Osteoblast (primary cell): ENCODE measurements around the gene PPP4R1. TPM values are rescaled to one million over a fixed set of nuclear protein-coding genes. Genes with fewer than 3 reads are reported as not detected.

Source experiments
- DNase-seq: peaks from one replicate; pipeline ENCODE4 v3.0.0; 2011; ENCODE audit warnings: low spot score, mixed read lengths; ENCODE audit not compliant: insufficient read length; ENCODE audit errors: missing footprints
- H2AFZ ChIP-seq: 2 replicates; pipeline ENCODE4 v1.6.0; 2011; ENCODE audit warnings: mild to moderate bottlenecking, low read length
- H3K27ac ChIP-seq: 2 replicates; pipeline ENCODE4 v1.5.1; 2011; ENCODE audit warnings: mild to moderate bottlenecking, low read depth, low read length, moderate library complexity
- H3K27me3 ChIP-seq: 2 replicates; pipeline ENCODE4 v1.6.0; 2012; ENCODE audit warnings: mild to moderate bottlenecking, control low read depth, inconsistent platforms, low read length, moderate library complexity; ENCODE audit not compliant: insufficient read depth
- H3K36me3 ChIP-seq: 2 replicates; pipeline ENCODE4 v1.5.1; 2011; ENCODE audit warnings: mild to moderate bottlenecking, low read length, control low read depth, moderate library complexity; ENCODE audit not compliant: insufficient read depth
- H3K4me1 ChIP-seq: 2 replicates; pipeline ENCODE4 v1.5.1; 2011; ENCODE audit warnings: mild to moderate bottlenecking, low read length, control low read depth, moderate library complexity; ENCODE audit not compliant: insufficient read depth
- H3K4me2 ChIP-seq: 2 replicates; pipeline ENCODE4 v1.6.0; 2011; ENCODE audit warnings: mild to moderate bottlenecking, low read length; ENCODE audit not compliant: insufficient read depth
- H3K4me3 ChIP-seq: fragments of 200-600 bp; sonication (generic); 3 replicates; pipeline ENCODE4 v1.5.1; 2012; ENCODE audit warnings: mild to moderate bottlenecking, low read length, inconsistent platforms; ENCODE audit not compliant: insufficient read depth
- H3K79me2 ChIP-seq: 2 replicates; pipeline ENCODE4 v1.6.0; 2012; ENCODE audit warnings: mild to moderate bottlenecking, low read length, control low read depth, inconsistent platforms; ENCODE audit not compliant: insufficient read depth
- H3K9me3 ChIP-seq: 2 replicates; pipeline ENCODE4 v1.5.1; 2011; ENCODE audit warnings: low read depth, low read length, control low read depth
- H4K20me1 ChIP-seq: 2 replicates; pipeline ENCODE4 v1.6.0; 2012; ENCODE audit warnings: mild to moderate bottlenecking, low read length, control low read depth; ENCODE audit not compliant: insufficient read depth
- total RNA-seq: library from RNA; depleted of rRNA; stranded (reverse); fragments of >200 nt; gene quantifications from 2 replicates; pipeline ENCODE4 v1.2.3, GENCODE V29; 2012
- TF ChIP-seq, protein P1 (sequence below): IDR thresholded peaks from 2 replicates; pipeline ENCODE4 v1.5.1; 2011; ENCODE audit warnings: mild to moderate bottlenecking, low read depth, low read length, moderate library complexity; ENCODE audit errors: extremely low read depth

Gene PPP4R1
- total RNA-seq, 1 donor: 143 TPM

- Histone ChIP-seq H4K20me1 (peaks cover 9% of the 10 kb centered on the region), H3K9me3 (no peaks in the 10 kb centered on the region), H3K4me3 (no peak overlapping the region), H3K27ac (no peak overlapping the region), H3K36me3 (peaks cover 83% of the 10 kb centered on the region), H2AFZ (no peak overlapping the region), H3K4me2 (no peak overlapping the region), H3K79me2 (peaks cover 15% of the 10 kb centered on the region), H3K4me1 (no peaks in the 10 kb centered on the region), H3K27me3 (no peaks in the 10 kb centered on the region)
- TF ChIP-seq, protein P1, sequence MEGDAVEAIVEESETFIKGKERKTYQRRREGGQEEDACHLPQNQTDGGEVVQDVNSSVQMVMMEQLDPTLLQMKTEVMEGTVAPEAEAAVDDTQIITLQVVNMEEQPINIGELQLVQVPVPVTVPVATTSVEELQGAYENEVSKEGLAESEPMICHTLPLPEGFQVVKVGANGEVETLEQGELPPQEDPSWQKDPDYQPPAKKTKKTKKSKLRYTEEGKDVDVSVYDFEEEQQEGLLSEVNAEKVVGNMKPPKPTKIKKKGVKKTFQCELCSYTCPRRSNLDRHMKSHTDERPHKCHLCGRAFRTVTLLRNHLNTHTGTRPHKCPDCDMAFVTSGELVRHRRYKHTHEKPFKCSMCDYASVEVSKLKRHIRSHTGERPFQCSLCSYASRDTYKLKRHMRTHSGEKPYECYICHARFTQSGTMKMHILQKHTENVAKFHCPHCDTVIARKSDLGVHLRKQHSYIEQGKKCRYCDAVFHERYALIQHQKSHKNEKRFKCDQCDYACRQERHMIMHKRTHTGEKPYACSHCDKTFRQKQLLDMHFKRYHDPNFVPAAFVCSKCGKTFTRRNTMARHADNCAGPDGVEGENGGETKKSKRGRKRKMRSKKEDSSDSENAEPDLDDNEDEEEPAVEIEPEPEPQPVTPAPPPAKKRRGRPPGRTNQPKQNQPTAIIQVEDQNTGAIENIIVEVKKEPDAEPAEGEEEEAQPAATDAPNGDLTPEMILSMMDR: no peak
- no peak for DNase-seq
These were observed 61.7 kb downstream of the PPP4R1 start for GRCh38 chr18:9552616-9553015.

DNA sequence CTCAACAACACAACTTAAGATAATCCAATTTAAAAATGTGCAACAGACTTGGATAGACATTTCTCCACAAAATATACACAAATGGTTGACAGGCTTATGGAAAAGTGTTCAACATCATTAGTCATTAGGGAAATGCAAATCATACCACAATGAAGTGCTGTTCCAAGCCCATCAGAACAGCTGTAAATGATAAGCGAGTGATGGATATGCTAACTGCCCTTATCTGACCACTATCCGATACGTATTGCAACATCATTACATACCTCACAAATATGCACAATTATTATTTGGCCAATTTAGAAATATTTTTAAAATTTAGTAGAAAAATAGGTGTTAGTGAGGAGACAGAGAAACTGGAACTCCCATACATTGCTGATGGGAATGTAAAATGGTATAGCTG, 62.2 kb downstream of the PPP4R1 start:
- Histone ChIP-seq H3K9me3 (no peaks in the 10 kb centered on the region), H3K27me3 (no peaks in the 10 kb centered on the region), H3K27ac (no peak overlapping the region), H3K4me1 (no peaks in the 10 kb centered on the region), H3K36me3 (peaks cover 85% of the 10 kb centered on the region), H4K20me1 (peaks cover 9% of the 10 kb centered on the region), H3K4me3 (no peak overlapping the region), H3K4me2 (no peak overlapping the region), H2AFZ (no peak overlapping the region), H3K79me2 (peaks cover 15% of the 10 kb centered on the region)
- TF ChIP-seq, protein P1: no peak
- no peak for DNase-seq

- Histone ChIP-seq H2AFZ (no peak overlapping the region), H3K79me2 (peaks cover 15% of the 10 kb centered on the region), H3K27me3 (no peaks in the 10 kb centered on the region), H3K4me1 (no peaks in the 10 kb centered on the region), H4K20me1 (peaks cover 13% of the 10 kb centered on the region), H3K4me2 (no peak overlapping the region), H3K4me3 (no peak overlapping the region), H3K9me3 (no peaks in the 10 kb centered on the region), H3K36me3 (peaks cover 83% of the 10 kb centered on the region), H3K27ac (no peak overlapping the region)
- TF ChIP-seq, protein P1: no peak
- peak; percentile 45 for DNase-seq
These were observed 63.9 kb downstream of the PPP4R1 start for GRCh38 chr18:9550429-9550828.

DNA sequence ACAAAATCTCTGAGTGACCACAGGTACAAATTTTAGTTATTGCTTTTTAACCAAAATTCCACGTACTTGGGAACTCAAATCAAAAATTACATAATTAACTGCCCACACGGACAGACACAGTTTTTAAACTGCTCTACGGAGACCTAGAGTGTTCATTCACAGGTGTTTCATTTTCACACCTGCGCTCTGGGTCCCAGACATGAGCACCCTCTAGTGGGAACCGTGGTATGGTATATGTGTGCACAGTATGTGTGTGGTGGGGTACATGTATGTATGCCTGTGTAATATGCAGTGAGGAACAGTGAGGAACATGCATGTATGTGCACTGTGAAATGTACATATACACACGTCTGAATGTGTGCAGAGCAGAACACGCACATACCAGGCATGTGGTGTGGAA, 65.0 kb downstream of the PPP4R1 start:
- H3K27ac ChIP-seq: no peak overlapping the region
- H3K4me2 ChIP-seq: no peak overlapping the region
- DNase-seq: peak; percentile 52
- H3K36me3 ChIP-seq: peaks cover 78% of the 10 kb centered on the region
- peaks cover 17% of the 10 kb centered on the region for H4K20me1 ChIP-seq
- TF ChIP-seq, protein P1: peak; percentile 16
- no peaks in the 10 kb centered on the region for H3K4me1 ChIP-seq
- no peak overlapping the region for H2AFZ ChIP-seq
- no peak overlapping the region for H3K4me3 ChIP-seq
- no peaks in the 10 kb centered on the region for H3K27me3 ChIP-seq
- no peaks in the 10 kb centered on the region for H3K9me3 ChIP-seq
- peaks cover 15% of the 10 kb centered on the region for H3K79me2 ChIP-seq
